Activated CD4-positive, alpha-beta T cell treated with anti-CD3 and anti-CD28 coated beads, Interleukin-2, amount 50 U/mL, for 1 hour (primary cell): ENCODE measurements around the gene FAHD2A.
"Not testable (repeated sequence)": the region's sequence is repeated elsewhere in the genome, so short reads cannot be mapped to it uniquely, and the experiment has no call there.

Experiments
- DNase-seq: peaks from one replicate; pipeline ENCODE4 v3.0.0-alpha.2; 2020

Gene FAHD2A

DNA sequence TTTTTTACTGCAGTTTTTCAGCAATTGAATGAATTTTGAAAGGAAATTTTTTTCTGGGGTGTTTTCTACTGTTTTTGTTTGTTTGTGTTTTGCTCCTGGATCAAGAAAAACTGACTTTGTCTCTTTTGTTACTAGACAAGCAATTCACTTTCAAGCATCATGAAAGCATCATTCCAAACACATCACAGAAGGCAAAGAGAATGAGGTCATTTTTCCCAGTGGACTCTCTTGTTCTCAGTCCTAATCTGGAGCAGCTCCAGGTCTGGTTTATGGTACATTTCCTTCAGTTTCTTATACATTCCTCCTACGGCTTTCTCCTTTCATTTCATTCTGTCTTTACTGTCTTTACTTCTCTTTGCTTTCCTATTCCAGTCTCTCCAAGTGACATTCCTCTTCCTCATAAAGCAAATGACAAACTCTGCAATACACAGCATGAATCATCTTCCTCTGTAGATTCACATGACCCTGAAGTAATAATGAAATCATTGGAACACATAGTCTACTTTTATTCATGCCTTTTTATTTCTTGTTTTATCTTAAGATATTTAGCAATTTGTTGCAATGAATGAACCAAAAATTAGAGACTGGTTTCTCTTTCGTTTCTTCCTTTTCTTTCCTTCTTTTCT is 40.1 kb downstream of the FAHD2A start:
- not testable (repeated sequence) for DNase-seq

DNA sequence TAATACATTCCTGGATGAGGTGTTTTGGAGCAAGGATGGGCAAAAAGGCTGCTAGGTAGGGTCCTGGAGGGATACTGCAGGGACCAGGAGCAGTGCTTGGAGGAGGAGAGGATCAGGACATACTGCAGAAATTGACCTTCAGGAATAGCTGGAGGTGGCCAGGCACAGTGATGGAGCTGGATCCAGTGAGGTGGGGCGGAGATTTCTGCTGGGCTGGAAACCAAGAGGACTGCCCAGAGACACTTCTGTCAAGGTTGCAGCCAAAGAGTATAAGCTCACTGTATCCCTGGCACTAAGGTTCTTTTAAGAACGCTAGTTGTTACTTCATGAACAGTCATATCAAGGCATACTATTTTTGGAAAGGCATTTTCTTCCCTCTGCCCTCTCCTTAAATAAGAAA is 42.8 kb downstream of the FAHD2A start:
- not testable (repeated sequence) for DNase-seq

DNA sequence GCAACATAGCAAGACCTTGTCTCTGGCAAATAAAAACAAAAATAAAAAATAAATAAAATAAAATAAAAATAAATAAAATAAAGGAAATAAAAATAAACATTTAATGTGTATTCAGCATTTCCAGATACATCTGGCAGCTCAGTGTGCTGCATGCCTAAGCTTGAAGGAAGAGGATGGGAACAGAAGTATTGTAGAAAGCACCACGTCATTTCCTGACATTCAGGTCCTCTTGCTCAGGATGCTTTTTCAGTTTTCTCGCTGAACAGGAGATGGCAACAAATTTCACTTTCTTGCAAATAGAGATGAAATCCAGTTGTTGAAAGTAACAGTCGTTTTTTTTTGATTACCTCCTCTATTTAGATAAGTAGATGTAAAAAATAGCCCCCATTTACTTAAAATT is 60.8 kb downstream of the FAHD2A start:
- DNase-seq: not testable (repeated sequence)
